K562 (cell line): ENCODE results near the gene ASPHD1. TPM values are rescaled to one million over a fixed set of nuclear protein-coding genes. Genes with fewer than 3 reads are reported as not detected.

Source experiments
- BHLHE40 ChIP-seq: IDR thresholded peaks from 2 replicates; pipeline ENCODE4 v1.6.1; 2011; ENCODE audit warnings: low read length, improper control_type of control experiment
- CBX3 ChIP-seq, 2 experiments: IDR thresholded peaks; 1 replicate in 1 of 2; 2 replicates in 1 of 2; pipeline ENCODE4 v1.6.1; 2012; ENCODE audit warnings: inconsistent platforms in 2 of 2, low read length in 2 of 2, borderline replicate concordance in 1 of 2, control low read depth in 1 of 2
- CHD4 ChIP-seq: fragments of 200-600 bp; sonication (generic); IDR thresholded peaks from 3 replicates; pipeline ENCODE4 v1.6.1; 2012; ENCODE audit warnings: low read depth, mild to moderate bottlenecking, mixed read lengths, low read length, inconsistent platforms; ENCODE audit not compliant: insufficient read depth, insufficient replicate concordance, poor library complexity, severe bottlenecking
- FOXK1 ChIP-seq: sonication (generic); formaldehyde crosslinking; IDR thresholded peaks from 2 replicates; pipeline ENCODE4 v1.8.0; 2022; ENCODE audit warnings: missing genetic modification reagents, mild to moderate bottlenecking, borderline replicate concordance
- FOXK2 ChIP-seq, 2 experiments: fragments of 450-650 bp; IDR thresholded peaks in 1 of 2; conservative IDR thresholded peaks in 1 of 2; 2 replicates each; pipeline ENCODE4 v1.6.1; 2016; ENCODE audit warnings: low read depth in 2 of 2, mild to moderate bottlenecking in 1 of 2
- GABPB1 ChIP-seq: sonication (generic); formaldehyde crosslinking; IDR thresholded peaks from 2 replicates; pipeline ENCODE4 v1.8.0; 2022; ENCODE audit warnings: mild to moderate bottlenecking, missing genetic modification reagents
- GTF2B ChIP-seq: IDR thresholded peaks from 2 replicates; pipeline ENCODE4 v1.6.1; 2011; ENCODE audit not compliant: insufficient read length; ENCODE audit errors: extremely low read depth
- KHSRP ChIP-seq: fragments of 450-650 bp; IDR thresholded peaks from 2 replicates; pipeline ENCODE4 v1.6.1; 2017
- PREB ChIP-seq: sonication (generic); formaldehyde crosslinking; IDR thresholded peaks from 2 replicates; pipeline ENCODE4 v1.8.1; 2023; ENCODE audit warnings: mild to moderate bottlenecking, missing genetic modification reagents
- TAF7 ChIP-seq: fragments of 450-650 bp; IDR thresholded peaks from 2 replicates; pipeline ENCODE4 v1.6.1; 2016; ENCODE audit warnings: missing genetic modification characterization, missing compliant biosample characterization
- TSHZ1 ChIP-seq: fragments of 250-450 bp; sonication (Bioruptor Pico); IDR thresholded peaks from 2 replicates; pipeline ENCODE4 v1.4.0; 2020; ENCODE audit warnings: mild to moderate bottlenecking, moderate library complexity
- ZBTB26 ChIP-seq: fragments of 450-650 bp; formaldehyde crosslinking; IDR thresholded peaks from 2 replicates; pipeline ENCODE4 v1.4.0; 2022; ENCODE audit warnings: missing genetic modification characterization
- ZKSCAN8 ChIP-seq: fragments of 200-800 bp; sonication (Bioruptor generic); IDR thresholded peaks from 2 replicates; pipeline ENCODE4 v1.6.1; 2016; ENCODE audit warnings: missing genetic modification characterization, missing compliant biosample characterization
- ZNF124 ChIP-seq: sonication (generic); formaldehyde crosslinking; IDR thresholded peaks from 2 replicates; pipeline ENCODE4 v1.8.1; 2022; ENCODE audit warnings: missing genetic modification reagents
- ZNF280A ChIP-seq: fragments of 450-650 bp; IDR thresholded peaks from 2 replicates; pipeline ENCODE4 v1.6.1; 2018; ENCODE audit warnings: mild to moderate bottlenecking, low read depth; ENCODE audit not compliant: partially characterized antibody
- ZNF586 ChIP-seq: fragments of 450-650 bp; formaldehyde crosslinking; conservative IDR thresholded peaks from 2 replicates; pipeline ENCODE4 v1.4.0; 2020; ENCODE audit warnings: mild to moderate bottlenecking, moderate library complexity
- ZNF764 ChIP-seq: fragments of 250-450 bp; sonication (Bioruptor Pico); IDR thresholded peaks from 2 replicates; pipeline ENCODE4 v1.4.0; 2020; ENCODE audit warnings: low read depth, mild to moderate bottlenecking, moderate library complexity
- polyA plus RNA-seq, 8 experiments: library from polyadenylated mRNA; depleted of rRNA in 4 of 8; stranded (reverse) in 5 of 8; unstranded in 3 of 8; fragments of >200 nt; fragmentation: Nextera tagmentation in 2 of 8; fragmentation: Illumina TruSeq in 1 of 8; extraction: Ambion mirVana in 2 of 8; extraction: Trizol in 1 of 8; gene quantifications; 2 replicates each; pipeline versions ENCODE4 v1.2.1 to v1.2.3, GENCODE V29; 2011 to 2014; ENCODE audit warnings: inconsistent platforms in 1 of 8, missing spikeins in 1 of 8
- total RNA-seq, 7 experiments: library from RNA; depleted of rRNA in 6 of 7; stranded (reverse); fragments of >200 nt in 6 of 7; fragmentation: Illumina TruSeq in 2 of 7; extraction: Trizol in 2 of 7; gene quantifications; 2 replicates each; pipeline versions ENCODE4 v1.2.1 to v1.2.3, GENCODE V29; 2011 to 2021; ENCODE audit warnings: low replicate concordance in 1 of 7

The ASPHD1 gene
- total and polyA plus RNA-seq, 9 of the 15 experiments (the other 6 are each of a cell fraction or from before 2014, with no cell fraction given), result 0.03 to 0.70 (median 0.24) TPM; not detected in 5

GRCh38 chr16:29943846-29944799 lies 43.8 kb downstream of the ASPHD1 start (continued):
- TF ChIP-seq TSHZ1, result no peak
- TF ChIP-seq CBX3 (IDR thresholded peaks at IDR 0.05; ENCODE audit: borderline replicate concordance in 1 of 2, low read length in 2 of 2), result 0 out of 3 replicates have a peak, but pooled peaks of 1 of the 2 experiments have one; percentile 43
- peak in 1 of 2 experiments; percentile 14; a peak in 1 of 4 replicates for TF ChIP-seq FOXK2 (conservative IDR thresholded peaks at IDR 0.05 in 1 of 2, IDR thresholded peaks at IDR 0.05 in 1 of 2; ENCODE audit: low read depth in 2 of 2)
- TF ChIP-seq ZBTB26 (CRISPR knock-in tag), result peak; percentile 81; the same call in 1 of the 2 replicates
- 0 out of 2 replicates have a peak, but pooled peaks have one; percentile 53 for TF ChIP-seq FOXK1
- TF ChIP-seq BHLHE40, result 0 out of 2 replicates have a peak, but pooled peaks have one; percentile 2
- TF ChIP-seq ZNF280A, result no peak
- no peak for TF ChIP-seq GABPB1 (CRISPR knock-in tag)
- no peak for TF ChIP-seq ZNF124
- TF ChIP-seq KHSRP, result no peak
- no peak for TF ChIP-seq CHD4
- TF ChIP-seq GTF2B, result no peak
- TF ChIP-seq ZNF764 (CRISPR knock-in tag), result no peak
- TF ChIP-seq ZNF586 (CRISPR knock-in tag), result no peak
- no peak for TF ChIP-seq PREB (CRISPR knock-in tag)
- TF ChIP-seq ZKSCAN8 (CRISPR knock-in tag), result 0 out of 2 replicates have a peak, but pooled peaks have one; percentile 4
- TF ChIP-seq TAF7 (tag), result no peak
